Measurements from ENCODE around the gene IFNA5. TPM values are rescaled to one million over a fixed set of nuclear protein-coding genes. Genes with fewer than 3 reads are reported as not detected.

IFNA5 gene
- total RNA-seq, 6 experiments from 2014 or later, result not detected

DNA sequence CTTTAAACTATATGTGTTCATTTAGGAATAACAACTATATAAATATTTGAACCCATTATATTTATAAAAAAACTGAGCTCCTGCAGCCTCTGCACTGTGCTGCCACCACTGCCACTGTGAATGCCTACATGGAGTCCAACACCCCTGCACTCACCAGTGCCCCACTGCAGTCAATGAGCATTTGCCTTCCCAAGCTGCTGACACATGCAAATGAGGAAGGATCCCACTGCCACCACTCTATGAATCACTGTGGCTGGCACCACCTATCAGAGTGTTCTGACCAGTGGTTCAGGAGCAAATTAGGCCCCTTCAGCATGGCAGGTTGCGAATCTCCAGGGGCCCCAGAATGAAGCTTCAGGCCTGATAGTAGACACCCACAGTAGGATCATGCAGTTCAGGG is 9.1 kb downstream of the IFNA5 start:
- H3K4me3 ChIP-seq, result no peak overlapping the region
- no peak for DNase-seq
- ATAC-seq, result no peak
- no peaks in the 10 kb centered on the region for H3K4me1 ChIP-seq
- no peaks in the 10 kb centered on the region for H3K36me3 ChIP-seq
- intact Hi-C loops (cut with DNase I), result no loop called here
- WGBS (ENCODE audit: insufficient coverage, low coverage, low lambda C conversion rate, missing lambda C conversion rate), result 50% methylated on average over 1 of the region's 1 CpG
- H3K27ac ChIP-seq, result no peak overlapping the region
- no peaks in the 10 kb centered on the region for H3K27me3 ChIP-seq
- H3K9me3 ChIP-seq, result no peaks in the 10 kb centered on the region
- TF ChIP-seq, protein P1, sequence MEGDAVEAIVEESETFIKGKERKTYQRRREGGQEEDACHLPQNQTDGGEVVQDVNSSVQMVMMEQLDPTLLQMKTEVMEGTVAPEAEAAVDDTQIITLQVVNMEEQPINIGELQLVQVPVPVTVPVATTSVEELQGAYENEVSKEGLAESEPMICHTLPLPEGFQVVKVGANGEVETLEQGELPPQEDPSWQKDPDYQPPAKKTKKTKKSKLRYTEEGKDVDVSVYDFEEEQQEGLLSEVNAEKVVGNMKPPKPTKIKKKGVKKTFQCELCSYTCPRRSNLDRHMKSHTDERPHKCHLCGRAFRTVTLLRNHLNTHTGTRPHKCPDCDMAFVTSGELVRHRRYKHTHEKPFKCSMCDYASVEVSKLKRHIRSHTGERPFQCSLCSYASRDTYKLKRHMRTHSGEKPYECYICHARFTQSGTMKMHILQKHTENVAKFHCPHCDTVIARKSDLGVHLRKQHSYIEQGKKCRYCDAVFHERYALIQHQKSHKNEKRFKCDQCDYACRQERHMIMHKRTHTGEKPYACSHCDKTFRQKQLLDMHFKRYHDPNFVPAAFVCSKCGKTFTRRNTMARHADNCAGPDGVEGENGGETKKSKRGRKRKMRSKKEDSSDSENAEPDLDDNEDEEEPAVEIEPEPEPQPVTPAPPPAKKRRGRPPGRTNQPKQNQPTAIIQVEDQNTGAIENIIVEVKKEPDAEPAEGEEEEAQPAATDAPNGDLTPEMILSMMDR (IDR thresholded peaks at IDR 0.05), result no peak
- no peak for TF ChIP-seq POLR2A (IDR thresholded peaks at IDR 0.05)

DNA sequence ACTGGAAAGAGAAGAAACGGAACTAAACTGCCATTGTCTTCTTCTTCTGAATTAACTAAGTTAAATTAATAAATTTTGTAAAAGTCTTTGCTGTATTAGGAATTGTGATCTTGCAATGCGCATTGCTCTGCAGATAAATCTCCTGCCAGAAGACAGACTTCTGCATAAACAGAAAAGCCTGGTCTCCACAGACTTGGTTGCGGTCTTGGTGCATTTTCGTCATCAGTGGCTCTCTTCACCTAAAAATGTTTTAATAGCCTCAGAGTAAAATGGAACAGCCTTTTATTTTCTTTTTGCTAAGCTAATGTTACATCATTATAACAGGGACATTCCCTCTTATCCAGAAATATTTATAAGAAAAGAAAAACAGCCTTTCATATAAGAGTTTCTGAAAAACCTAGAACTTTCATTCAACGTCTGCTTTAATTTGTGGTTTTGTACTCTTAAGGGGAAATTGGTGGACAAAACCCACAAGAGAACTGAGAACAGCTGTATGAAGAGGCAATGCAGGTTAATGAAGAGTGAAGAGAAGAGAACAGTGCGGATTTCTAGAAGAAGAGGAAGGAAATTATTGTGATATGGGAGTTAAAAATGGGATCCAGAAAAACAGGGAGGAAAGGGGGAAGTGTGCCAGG is 10.1 kb downstream of the IFNA5 start:
- H3K27me3 ChIP-seq, result no peaks in the 10 kb centered on the region
- DNase-seq, result no peak
- H3K4me1 ChIP-seq, result no peaks in the 10 kb centered on the region
- intact Hi-C loops (cut with DNase I), result no loop called here
- 29% methylated on average over 6 of the region's 6 CpGs for WGBS (ENCODE audit: insufficient coverage, low coverage, low lambda C conversion rate, missing lambda C conversion rate)
- no peak for ATAC-seq
- no peak overlapping the region for H3K4me3 ChIP-seq
- TF ChIP-seq, protein P1 (IDR thresholded peaks at IDR 0.05), result no peak
- no peak for TF ChIP-seq POLR2A (IDR thresholded peaks at IDR 0.05)
- H3K9me3 ChIP-seq, result no peaks in the 10 kb centered on the region
- no peak overlapping the region for H3K27ac ChIP-seq
- H3K36me3 ChIP-seq, result no peaks in the 10 kb centered on the region

DNA sequence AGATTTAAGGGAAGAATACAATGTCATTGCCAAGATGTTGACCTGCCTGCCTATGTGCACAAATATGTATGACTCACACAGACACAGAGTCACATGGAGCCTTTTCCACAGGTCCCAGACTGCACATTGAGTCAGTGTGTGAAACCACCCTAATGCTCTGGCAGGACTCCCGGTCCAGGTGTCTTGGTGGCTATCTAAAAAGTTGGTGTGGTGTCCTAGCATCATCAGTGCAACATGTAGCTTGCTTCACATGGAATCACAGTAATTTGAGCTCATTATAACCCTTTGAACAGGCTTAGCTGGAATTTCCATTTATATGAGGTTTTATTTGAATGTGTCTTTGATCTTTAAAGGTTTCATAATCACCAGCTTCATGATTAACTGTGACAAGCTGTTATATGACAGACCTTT is 10.7 kb downstream of the IFNA5 start:
- DNase-seq, result no peak
- H3K36me3 ChIP-seq, result no peaks in the 10 kb centered on the region
- H3K9me3 ChIP-seq, result no peaks in the 10 kb centered on the region
- no peaks in the 10 kb centered on the region for H3K27me3 ChIP-seq
- H3K4me1 ChIP-seq, result no peaks in the 10 kb centered on the region
- H3K4me3 ChIP-seq, result no peak overlapping the region
- peak in 1 of 4 donors; percentile 73 for ATAC-seq
- intact Hi-C loops (cut with DNase I), result no loop called here
- WGBS (ENCODE audit: insufficient coverage, low coverage, low lambda C conversion rate, missing lambda C conversion rate), result no CpG with 5 or more reads among the region's 1 CpG
- TF ChIP-seq POLR2A (IDR thresholded peaks at IDR 0.05), result no peak
- TF ChIP-seq, protein P1 (IDR thresholded peaks at IDR 0.05), result no peak
- no peak overlapping the region for H3K27ac ChIP-seq

DNA sequence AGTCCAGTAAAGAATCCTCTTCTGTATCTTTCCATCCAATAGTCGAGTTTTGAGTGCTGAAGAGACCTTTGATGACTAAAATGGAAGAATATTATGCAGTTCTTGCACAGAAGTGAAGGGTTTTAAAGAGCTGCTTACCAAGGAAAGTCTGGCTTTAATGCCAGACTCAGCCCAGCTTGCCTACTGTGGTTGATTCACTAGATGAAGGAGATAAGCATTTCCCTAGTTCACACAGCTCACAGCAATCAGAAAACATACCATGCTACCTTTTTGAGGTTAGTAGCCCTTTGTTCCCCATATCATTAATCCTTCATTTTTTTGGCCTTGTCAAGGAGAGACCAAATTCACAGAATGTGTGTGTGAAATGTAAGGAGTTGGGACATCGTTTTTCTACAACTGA is 15.3 kb downstream of the IFNA5 start:
- TF ChIP-seq, protein P1 (IDR thresholded peaks at IDR 0.05), result no peak
- no peak for TF ChIP-seq POLR2A (IDR thresholded peaks at IDR 0.05)
- H3K27me3 ChIP-seq, result no peaks in the 10 kb centered on the region
- no peaks in the 10 kb centered on the region for H3K4me1 ChIP-seq
- intact Hi-C loops (cut with DNase I), result no loop called here
- no peak for DNase-seq
- whole genome bisulfite sequencing (ENCODE audit: insufficient coverage, low coverage, low lambda C conversion rate, missing lambda C conversion rate), result 18% methylated on average over 2 of the region's 2 CpGs
- H3K27ac ChIP-seq, result no peak overlapping the region
- no peak for ATAC-seq
- no peaks in the 10 kb centered on the region for H3K36me3 ChIP-seq
- no peaks in the 10 kb centered on the region for H3K9me3 ChIP-seq
- H3K4me3 ChIP-seq, result no peak overlapping the region

DNA sequence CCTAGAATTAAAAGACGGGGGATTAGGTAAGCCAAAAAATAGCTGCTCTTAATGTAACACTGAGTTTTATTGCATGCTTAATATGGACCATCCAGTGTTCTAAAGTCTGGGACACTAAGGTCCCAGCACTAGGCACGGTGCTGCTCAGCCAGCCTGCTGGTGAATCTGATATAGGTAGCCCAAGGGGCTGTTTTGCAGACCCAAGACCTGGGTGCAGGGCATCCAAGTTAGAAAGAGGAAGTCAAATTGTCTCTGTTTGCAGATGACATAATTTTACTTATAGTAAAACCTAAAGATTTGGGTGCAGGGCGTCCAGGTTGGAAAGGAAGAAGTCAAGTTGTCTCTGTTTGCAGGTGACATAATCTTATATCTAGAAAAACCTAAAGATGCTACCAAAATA is 17.8 kb downstream of the IFNA5 start:
- no peaks in the 10 kb centered on the region for H3K27me3 ChIP-seq
- intact Hi-C loops (cut with DNase I), result no loop called here
- H3K9me3 ChIP-seq, result no peaks in the 10 kb centered on the region
- no peaks in the 10 kb centered on the region for H3K36me3 ChIP-seq
- H3K4me1 ChIP-seq, result no peaks in the 10 kb centered on the region
- no peak overlapping the region for H3K4me3 ChIP-seq
- 30% methylated on average over 3 of the region's 3 CpGs for WGBS (ENCODE audit: insufficient coverage, low coverage, low lambda C conversion rate, missing lambda C conversion rate)
- DNase-seq, result no peak
- TF ChIP-seq POLR2A (IDR thresholded peaks at IDR 0.05), result no peak
- TF ChIP-seq, protein P1 (IDR thresholded peaks at IDR 0.05), result no peak
- no peak for ATAC-seq
- H3K27ac ChIP-seq, result no peak overlapping the region
